NCI-H2196 (cell line): ENCODE data around the gene CCZ1B.
"Not testable (repeated sequence)": the region's sequence is repeated elsewhere in the genome, so short reads cannot be mapped to it uniquely, and the experiment has no call there.

ENCODE experiments used
- DNase-seq: peaks from one replicate; lab custom pipeline; 2025; ENCODE audit not compliant: unreplicated experiment; lab: John Stamatoyannopoulos, UW

CCZ1B gene

GRCh38 chr7:6826151-6826550, at the start of gene CCZ1B:
Gene CCZ1B, minus strand, starts transcription at chr7:6826275. Its CDS starts 78 bp downstream, at chr7:6826197.
- peak; percentile 80 for DNase-seq

- not testable (repeated sequence) for DNase-seq
Measured at GRCh38 chr7:6875022-6875421, 48.9 kb upstream of the CCZ1B start.

DNA sequence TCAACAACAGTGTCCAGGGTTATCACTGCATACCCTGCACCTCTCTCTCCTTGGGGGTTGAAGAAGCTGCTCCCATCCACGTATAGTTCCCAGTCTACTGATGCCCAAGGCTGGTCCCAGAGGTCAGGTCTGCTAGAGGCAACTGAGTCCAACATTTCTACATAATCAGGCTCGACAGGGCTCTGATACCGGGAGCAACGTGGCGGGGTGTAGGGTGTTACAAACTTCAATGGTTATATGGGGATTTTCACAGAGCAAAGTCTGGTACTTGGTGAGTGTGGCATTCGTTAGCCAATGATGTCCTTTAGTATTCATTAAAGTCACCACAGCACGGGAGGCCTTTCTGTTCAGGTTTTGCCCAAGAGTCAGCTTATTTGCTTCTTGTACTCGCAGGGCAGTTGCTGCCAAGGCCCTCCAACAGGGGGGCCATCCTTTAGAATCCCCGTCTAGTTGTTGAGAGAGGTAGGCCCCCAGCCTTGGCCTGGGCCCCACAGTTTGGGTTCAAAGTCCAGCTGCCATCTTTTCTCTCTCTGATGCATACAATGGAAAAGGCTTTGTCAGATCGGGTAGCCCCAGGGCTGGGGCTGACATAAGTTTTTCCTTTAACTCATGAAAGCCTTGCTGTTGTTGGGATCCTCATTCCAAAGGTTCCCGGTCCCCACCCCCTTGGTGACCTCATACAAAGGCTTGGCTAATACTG, 46.3 kb upstream of the CCZ1B start:
- DNase-seq, result not testable (repeated sequence)

DNA sequence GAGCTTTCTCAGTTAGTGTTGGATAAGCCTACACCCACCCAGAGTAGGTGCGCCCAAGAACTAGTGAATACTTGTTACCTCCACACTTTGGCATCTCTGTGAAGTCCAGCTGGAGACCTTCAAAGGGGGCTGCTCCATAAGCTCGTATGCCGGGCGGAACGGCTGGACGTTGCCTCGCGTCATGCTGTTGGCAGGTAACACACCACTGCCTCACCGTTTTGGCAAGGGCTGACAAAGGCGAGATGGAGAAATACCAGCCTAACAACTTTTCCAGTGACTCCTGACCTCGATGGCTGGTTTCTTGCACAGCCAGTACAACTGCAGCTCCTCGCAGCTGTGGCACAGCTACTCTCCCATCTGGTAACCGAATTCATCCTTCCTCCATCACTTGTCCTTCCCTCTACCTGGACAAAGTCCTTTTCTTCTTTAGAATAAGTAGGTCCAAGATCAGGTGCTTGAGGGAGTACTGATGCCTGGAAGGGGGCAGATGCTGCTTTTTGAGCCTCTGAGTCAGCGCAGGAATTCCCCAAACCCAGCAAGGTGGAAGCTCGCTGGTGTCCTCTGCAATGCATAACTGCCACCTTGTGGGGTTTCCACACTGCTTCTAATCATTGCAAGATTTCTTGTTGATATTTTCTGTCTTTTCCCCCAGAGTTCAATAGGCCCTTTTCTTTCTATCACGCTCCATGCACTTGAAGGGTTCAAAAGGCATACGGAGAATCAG, 45.5 kb upstream of the CCZ1B start:
- not testable (repeated sequence) for DNase-seq

GRCh38 chr7:6864751-6865150, 38.7 kb upstream of the CCZ1B start:
- not testable (repeated sequence) for DNase-seq

DNA sequence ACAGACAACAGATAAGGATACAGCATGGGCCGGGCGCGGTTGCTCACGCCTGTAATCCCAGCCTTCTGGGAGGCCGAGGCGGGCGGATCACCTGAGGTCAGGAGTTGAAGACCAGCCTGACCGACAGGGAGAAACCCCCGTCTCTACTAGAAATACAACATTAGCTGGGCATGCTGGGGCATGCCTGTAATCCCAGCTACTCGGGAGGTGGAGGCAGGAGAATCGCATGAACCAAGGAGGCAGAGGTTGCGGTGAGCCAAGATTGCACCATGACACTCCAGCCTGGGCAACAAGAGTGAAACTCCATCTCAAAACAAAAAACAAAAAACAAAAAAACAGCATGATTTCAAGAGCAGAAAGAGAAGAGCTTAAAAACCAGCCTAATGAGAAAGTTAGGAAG, 38.1 kb upstream of the CCZ1B start:
- not testable (repeated sequence) for DNase-seq

GRCh38 chr7:6862876-6863275, 36.8 kb upstream of the CCZ1B start:
- not testable (repeated sequence) for DNase-seq

DNA sequence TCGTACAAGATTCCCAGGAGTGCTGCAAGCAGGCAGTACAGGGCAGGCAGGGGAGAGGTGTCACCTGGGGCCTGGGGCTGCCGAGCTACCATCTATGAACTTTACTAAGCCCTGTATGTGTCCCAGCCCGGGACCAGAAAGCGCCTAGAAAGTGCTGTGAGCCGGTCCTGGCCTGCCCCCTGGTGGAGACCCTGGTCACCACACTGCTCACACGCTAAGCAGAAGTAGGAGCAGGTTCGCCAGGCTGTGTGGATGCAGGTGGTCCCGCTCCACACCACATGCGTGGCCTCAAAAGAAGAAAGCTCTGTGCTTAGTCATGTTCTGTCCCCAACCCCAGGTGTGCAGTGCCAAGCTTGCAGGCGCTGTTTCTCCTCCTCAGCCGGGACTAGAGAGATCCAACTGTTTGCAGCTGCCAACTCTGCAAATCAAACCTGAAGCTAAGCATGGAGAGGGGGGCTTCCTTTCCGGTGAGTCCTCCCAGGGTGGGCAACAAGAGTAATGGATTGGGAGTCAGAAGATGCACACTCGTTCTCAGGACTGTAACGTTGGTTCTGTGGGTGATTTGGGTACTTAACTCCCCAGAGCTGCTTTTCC, 31.7 kb upstream of the CCZ1B start:
- DNase-seq, result peak; percentile 18

- not testable (repeated sequence) for DNase-seq
Measured at GRCh38 chr7:6855563-6856131, 29.6 kb upstream of the CCZ1B start.

DNA sequence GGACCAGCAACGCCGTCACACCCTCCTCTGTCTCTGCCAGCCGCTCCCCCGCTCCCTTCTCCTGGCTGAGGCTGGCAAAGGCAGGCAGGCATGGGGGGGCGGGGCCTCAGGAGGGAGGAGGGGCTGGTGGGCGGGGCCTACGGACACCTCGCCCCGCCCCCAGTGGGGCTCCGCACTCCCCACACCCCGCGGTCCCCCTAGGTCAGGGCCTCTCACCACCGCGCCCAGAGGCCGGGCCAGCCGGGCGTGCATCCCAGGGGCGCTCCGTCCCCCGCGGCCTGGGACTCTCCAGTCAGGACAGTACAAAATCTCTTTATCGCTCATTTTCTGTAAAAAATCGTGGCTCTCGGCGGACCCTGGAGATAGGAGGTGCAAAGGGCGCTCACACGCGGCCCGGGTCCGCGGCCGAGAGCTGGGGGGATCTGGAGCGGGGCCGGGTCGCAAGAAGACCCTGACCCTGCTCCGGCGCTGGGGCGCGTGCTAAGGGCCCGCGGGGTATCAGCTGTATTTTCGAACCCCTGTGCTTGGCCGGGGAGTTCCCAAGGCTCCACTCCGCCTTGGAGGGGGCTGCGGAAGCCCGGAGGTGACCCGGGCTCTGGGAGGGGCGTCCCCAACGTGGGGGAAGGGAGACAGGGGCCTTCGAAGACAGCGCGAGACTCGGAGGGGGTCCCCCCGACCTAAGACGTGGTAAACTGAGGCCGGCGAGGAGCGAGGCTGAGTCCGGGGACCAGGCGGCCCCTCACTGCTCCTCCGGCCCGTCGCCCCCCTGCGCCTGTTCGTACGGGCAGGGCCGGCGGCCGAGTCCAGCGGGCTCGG, 28.9 kb upstream of the CCZ1B start:
- DNase-seq, result not testable (repeated sequence)

DNA sequence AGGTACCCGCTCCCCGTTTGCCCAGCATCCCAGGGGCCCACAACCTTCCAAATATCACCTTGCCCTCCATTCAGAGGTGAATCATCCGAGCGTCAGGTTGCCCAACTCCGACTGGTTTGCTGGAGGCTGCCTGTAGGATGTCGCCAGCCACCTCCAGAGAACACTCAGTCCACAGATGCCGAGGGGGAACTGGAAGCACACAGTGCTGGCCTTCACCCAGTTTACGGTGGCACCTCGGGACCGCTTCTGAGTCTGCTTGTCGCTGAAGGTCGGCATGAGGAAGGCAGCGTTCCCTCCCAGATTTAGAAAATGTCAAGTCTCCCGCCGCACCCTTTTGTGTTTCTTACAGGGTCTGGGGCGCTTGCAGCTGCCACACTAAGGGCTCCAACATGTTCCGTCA, 27.6 kb upstream of the CCZ1B start:
- DNase-seq, result not testable (repeated sequence)

DNA sequence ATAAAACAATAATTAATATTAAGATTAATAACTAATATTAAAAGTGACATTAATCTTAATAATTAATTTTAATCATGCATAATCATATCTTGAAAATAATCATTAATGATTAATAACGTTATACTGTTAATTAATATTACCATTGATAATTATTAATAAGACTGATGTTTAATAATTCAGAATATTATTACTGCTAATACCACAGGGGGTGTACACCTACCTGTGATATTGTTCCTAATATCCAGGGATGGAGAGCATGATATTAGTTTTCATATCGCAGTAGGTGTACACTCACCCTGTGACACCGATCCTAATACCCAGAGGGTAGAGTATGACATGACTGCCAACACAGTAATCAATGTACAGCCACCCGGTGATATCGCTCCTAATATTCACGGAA, 23.1 kb upstream of the CCZ1B start:
- not testable (repeated sequence) for DNase-seq

DNA sequence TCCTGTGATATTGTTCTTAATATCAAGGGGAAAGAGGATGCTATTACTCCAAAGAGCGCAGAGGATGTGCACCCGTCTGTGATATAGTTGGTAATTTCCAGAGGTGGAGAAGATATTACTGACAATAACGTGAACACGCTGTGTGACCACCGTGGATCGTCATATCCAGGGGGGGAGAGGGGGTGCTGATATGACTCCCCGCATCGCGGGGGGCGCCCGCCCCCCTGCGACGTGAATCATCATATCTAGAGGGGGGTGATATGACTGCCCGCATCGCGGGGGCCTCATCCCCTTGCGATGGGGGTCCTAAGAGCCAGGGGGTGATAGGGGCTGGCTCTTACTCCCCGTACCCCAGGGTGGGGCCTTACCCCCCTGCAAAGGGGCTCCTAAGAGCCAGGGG, 21.7 kb upstream of the CCZ1B start:
- not testable (repeated sequence) for DNase-seq

DNA sequence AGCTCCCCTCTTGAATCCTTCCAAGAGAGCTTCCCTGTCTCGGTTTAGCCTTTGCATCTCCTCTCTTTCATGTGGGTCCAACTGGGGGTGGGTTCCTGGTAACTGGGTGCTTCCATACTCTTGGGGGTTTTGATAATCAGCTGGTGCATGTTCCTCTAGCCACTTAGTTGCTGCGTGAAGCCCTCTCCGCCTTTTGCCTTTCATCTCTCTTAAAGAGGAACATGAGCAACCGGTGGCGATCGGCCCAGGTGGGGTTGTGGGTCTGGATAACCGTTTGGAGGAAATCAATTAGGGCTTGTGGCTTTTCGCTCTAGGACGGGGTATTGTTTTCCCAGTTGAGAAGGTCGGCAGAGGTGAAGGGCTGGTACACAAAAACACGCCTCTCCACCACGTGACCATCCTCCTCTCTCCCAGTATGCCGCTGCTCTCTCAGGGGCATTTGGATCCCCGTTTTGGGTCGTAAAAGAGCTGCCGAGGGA, 19.9 kb upstream of the CCZ1B start:
- DNase-seq, result not testable (repeated sequence)

DNA sequence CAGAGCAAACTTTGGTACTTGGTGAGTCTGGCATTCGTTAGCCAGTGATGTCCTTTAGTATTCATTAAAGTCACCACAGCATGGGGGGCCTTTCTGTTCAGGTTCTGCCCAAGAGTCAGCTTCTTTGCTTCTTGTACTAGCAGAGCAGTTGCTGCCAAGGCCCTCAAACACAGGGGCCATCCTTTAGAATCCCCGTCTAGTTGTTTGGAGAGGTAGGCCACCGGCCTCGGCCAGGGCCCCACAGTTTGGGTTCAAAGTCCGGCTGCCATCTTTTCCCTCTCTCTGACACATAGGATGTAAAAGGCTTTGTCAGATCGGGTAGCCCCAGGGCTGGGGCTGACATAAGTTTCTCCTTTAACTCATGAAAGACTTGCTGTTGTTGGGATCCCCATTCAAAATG, 17.6 kb upstream of the CCZ1B start:
- not testable (repeated sequence) for DNase-seq

DNA sequence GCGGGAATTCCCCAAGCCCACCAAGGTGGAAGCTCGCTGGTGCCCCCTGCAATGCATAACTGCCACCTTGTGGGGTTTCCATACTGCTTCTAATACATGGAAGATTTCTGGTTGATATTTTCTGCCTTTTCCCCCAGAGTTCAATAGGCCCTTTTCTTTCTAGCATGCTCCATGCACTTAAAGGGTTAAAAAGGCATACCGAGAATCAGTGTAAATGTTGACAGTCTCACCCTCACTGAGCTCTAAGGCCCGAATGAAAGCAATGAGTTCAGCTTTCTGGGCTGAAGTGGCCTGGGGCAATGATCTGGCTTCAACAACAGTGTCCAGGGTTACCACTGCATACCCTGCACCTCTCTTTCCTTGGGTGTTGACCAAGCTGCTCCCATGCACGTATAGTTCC, 17.0 kb upstream of the CCZ1B start:
- DNase-seq, result not testable (repeated sequence)

DNA sequence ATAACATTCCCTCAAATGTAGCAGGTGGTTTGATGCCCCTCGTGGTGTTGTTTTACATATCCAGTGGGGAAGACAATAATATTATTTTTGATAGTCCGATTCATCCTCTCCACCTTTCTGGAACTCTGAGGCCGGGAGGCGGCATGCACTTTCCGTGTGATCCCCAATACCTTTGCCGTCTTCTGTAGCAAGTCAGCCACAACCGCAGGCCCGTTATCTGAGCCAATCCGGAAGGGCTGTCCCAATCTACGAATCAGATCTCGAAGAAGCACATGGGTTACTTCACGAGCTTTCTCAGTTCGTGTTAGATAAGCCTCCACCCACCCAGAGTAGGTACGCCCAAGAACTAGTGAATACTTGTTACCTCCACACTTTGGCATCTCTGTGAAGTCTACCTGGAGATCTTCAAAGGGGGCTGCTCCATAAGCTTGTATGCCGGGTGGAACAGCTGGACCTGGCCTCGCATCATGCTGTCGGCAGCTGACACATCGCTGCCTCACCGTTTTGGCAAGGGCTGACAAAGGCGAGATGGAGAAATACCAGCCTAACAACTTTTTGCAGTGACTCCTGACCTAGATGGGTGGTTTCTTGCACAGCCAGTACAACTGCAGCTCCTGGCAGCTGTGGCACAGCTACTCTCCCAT, 16.3 kb upstream of the CCZ1B start:
- DNase-seq, result not testable (repeated sequence)

DNA sequence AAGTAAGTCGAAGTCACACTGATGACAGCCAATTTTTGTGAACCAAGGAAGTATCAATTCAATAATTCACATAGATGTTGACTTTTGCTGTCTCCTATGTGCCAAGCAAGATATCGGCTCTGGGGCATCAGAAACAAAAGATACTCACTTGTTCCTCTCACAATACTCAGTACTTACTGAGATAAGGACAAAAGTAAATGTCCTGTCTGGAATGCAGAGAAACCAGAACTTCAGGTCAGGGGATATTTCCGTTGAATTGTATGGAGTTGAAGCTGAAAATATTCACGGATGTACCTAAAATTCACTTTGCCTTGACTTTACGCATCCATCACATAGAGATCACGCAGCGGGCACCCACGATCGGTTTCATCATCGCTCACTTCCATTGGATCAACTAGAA, 11.0 kb upstream of the CCZ1B start:
- DNase-seq, result not testable (repeated sequence)

- not testable (repeated sequence) for DNase-seq
Measured at GRCh38 chr7:6835521-6835920, 9.4 kb upstream of the CCZ1B start.

GRCh38 chr7:6833636-6834035, 7.6 kb upstream of the CCZ1B start:
- no peak for DNase-seq
